CD14-positive monocyte (primary cell): ENCODE measurements around the gene LEMD3. TPM values are rescaled to one million over a fixed set of nuclear protein-coding genes. Genes with fewer than 3 reads are reported as not detected.

ENCODE experiments used
- DNase-seq, 3 donors: peaks; one replicate each; pipeline ENCODE4 v3.0.0-alpha.2; 2011 to 2022
- H2AFZ ChIP-seq: 2 replicates; pipeline ENCODE4 v1.6.0; 2012; ENCODE audit warnings: mild to moderate bottlenecking, low read depth, low read length, inconsistent platforms; ENCODE audit not compliant: insufficient read depth, poor library complexity, severe bottlenecking
- H3K27ac ChIP-seq, 2 donors: 1 replicate in 1 of 2; 2 replicates in 1 of 2; pipeline ENCODE4 v1.5.1; 2012 to 2013; ENCODE audit warnings: low read length in 2 of 2, control low read depth in 1 of 2, inconsistent platforms in 1 of 2, low read depth in 1 of 2, mild to moderate bottlenecking in 1 of 2
- H3K27me3 ChIP-seq, 2 donors: one replicate each; pipeline versions ENCODE4 v1.6.0 to v1.6.1; 2011 to 2013; ENCODE audit warnings: low read length in 2 of 2; ENCODE audit not compliant: control insufficient read depth in 2 of 2, insufficient read depth in 2 of 2
- H3K36me3 ChIP-seq, 2 donors: replicated peaks in 1 of 2; 1 replicate in 1 of 2; 2 replicates in 1 of 2; pipeline versions ENCODE4 v1.5.1 to v1.6.1; 2012 to 2013; ENCODE audit warnings: low read length in 2 of 2, control low read depth in 1 of 2, inconsistent platforms in 1 of 2, mild to moderate bottlenecking in 1 of 2; ENCODE audit not compliant: insufficient read depth in 2 of 2, control insufficient read depth in 1 of 2
- H3K4me1 ChIP-seq, 2 donors: 1 replicate in 1 of 2; 2 replicates in 1 of 2; pipeline versions ENCODE4 v1.5.1 to v1.6.1; 2012 to 2013; ENCODE audit warnings: low read length in 2 of 2, control low read depth in 1 of 2, inconsistent platforms in 1 of 2, mild to moderate bottlenecking in 1 of 2, moderate library complexity in 1 of 2; ENCODE audit not compliant: insufficient read depth in 2 of 2, control insufficient read depth in 1 of 2
- H3K4me2 ChIP-seq: replicated peaks from 2 replicates; pipeline ENCODE3; 2012; ENCODE audit warnings: low read length, moderate library complexity, mild to moderate bottlenecking; ENCODE audit not compliant: poor library complexity, severe bottlenecking; ENCODE audit errors: extremely low read depth
- H3K4me3 ChIP-seq, 3 experiments: fragments of 200-600 bp in 1 of 3; sonication (generic) in 1 of 3; replicated peaks in 1 of 3; 1 replicate in 2 of 3; 2 replicates in 1 of 3; pipeline ENCODE4 v1.5.1; 2011 to 2013; ENCODE audit warnings: low read length in 3 of 3, mild to moderate bottlenecking in 3 of 3, control low read depth in 2 of 3, low read depth in 2 of 3, inconsistent platforms in 1 of 3, moderate library complexity in 1 of 3
- H3K79me2 ChIP-seq: 2 replicates; pipeline ENCODE4 v1.6.0; 2012; ENCODE audit warnings: mild to moderate bottlenecking, control low read depth, inconsistent platforms, low read length, moderate library complexity; ENCODE audit not compliant: insufficient read depth
- H3K9ac ChIP-seq: 2 replicates; pipeline ENCODE4 v1.6.0; 2017; ENCODE audit warnings: low read length, mild to moderate bottlenecking; ENCODE audit not compliant: insufficient read depth, poor library complexity, severe bottlenecking
- H3K9me3 ChIP-seq, 2 donors: replicated peaks in 1 of 2; 1 replicate in 1 of 2; 2 replicates in 1 of 2; pipeline versions ENCODE4 v1.5.1 to v1.6.1; 2012 to 2013; ENCODE audit warnings: low read length in 2 of 2, control low read depth in 1 of 2; ENCODE audit not compliant: control insufficient read depth in 1 of 2, insufficient read depth in 1 of 2
- H4K20me1 ChIP-seq: 2 replicates; pipeline ENCODE4 v1.6.0; 2012; ENCODE audit warnings: mild to moderate bottlenecking, low read length, control low read depth, moderate library complexity; ENCODE audit not compliant: insufficient read depth
- H3K27ac Mint-ChIP-seq, 7 donors: one replicate each; pipeline ENCODE4 v1.8.0; 2020; ENCODE audit warnings: mild to moderate bottlenecking in 7 of 7, mixed read lengths in 7 of 7, moderate library complexity in 6 of 7, inconsistent platforms in 2 of 7
- H3K27me3 Mint-ChIP-seq, 3 donors: one replicate each; pipeline ENCODE4 v1.8.0; 2021 to 2022; ENCODE audit warnings: low read depth in 3 of 3, mild to moderate bottlenecking in 3 of 3, mixed read lengths in 3 of 3, moderate library complexity in 3 of 3, inconsistent platforms in 1 of 3
- H3K36me3 Mint-ChIP-seq, 2 donors: one replicate each; pipeline ENCODE4 v1.8.0; 2020; ENCODE audit warnings: mixed read lengths in 2 of 2, inconsistent platforms in 1 of 2, mild to moderate bottlenecking in 1 of 2
- H3K4me1 Mint-ChIP-seq: one replicate; pipeline ENCODE4 v1.8.0; 2020; ENCODE audit warnings: mild to moderate bottlenecking, mixed read lengths
- H3K4me3 Mint-ChIP-seq, 2 donors: one replicate each; pipeline ENCODE4 v1.8.0; 2020; ENCODE audit warnings: mild to moderate bottlenecking in 2 of 2, mixed read lengths in 2 of 2, moderate library complexity in 1 of 2
- H3K9me3 Mint-ChIP-seq, 7 donors: one replicate each; pipeline ENCODE4 v1.8.0; 2020 to 2022; ENCODE audit warnings: mixed read lengths in 7 of 7, mild to moderate bottlenecking in 6 of 7, moderate library complexity in 6 of 7, inconsistent platforms in 2 of 7
- WGBS: methylation state at CpG from one replicate; pipeline ENCODE4 v1.1.5; 2013; ENCODE audit warnings: missing lambda C conversion rate; ENCODE audit not compliant: insufficient coverage; 5-methylcytosine and 5-hydroxymethylcytosine counted together
- intact Hi-C, 2 donors: fragments of 100-400 bp; cut with micrococcal nuclease; formaldehyde crosslinking; loops; one replicate each; pipeline versions ENCODE4 v1.15.0 to v1.15.1; 2023
- polyA plus RNA-seq, 3 donors: library from polyadenylated mRNA; depleted of rRNA in 1 of 3; unstranded in 2 of 3; stranded (reverse) in 1 of 3; fragments of 300-500 nt in 2 of 3; fragments of >200 nt in 1 of 3; fragmentation: Illumina TruSeq in 2 of 3; gene quantifications; 1 replicate in 2 of 3; 2 replicates in 1 of 3; pipeline ENCODE4 v1.2.3, GENCODE V29; 2012 to 2021
- TF ChIP-seq, protein P1 (sequence below): fragments of 200-600 bp; IDR thresholded peaks from one replicate; pipeline ENCODE4 v1.8.0; 2022; ENCODE audit warnings: antibody characterized with exemption, mild to moderate bottlenecking

Gene LEMD3
- polyA plus RNA-seq, 3 donors, result 11.3 to 12.3 (median 11.7) TPM

DNA sequence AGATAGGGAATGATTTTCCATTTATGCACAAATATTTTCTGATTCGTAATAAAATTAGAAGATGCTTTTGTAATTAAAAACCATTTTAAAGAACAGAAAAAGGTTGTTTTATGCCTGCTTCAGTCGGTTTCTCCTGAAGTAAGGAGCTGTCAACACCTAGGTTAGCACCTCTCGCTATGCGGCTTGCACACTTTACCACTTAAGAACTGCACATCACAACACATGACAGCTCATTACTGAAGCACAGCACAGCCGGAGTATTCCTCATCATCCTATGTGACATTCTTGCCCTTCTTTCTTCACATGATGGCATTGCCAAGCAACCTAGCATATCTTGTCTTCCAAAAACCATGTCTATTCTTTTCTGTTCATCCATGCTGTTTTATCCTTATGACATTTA, 42.9 kb upstream of the LEMD3 start:
- peaks cover 0 to 8% (median 8%) of the 10 kb centered on the region in 7 donors for H3K9me3 Mint-ChIP-seq
- peaks cover 0 to 3% of the 10 kb centered on the region in 2 donors for H3K36me3 Mint-ChIP-seq
- peaks cover 13 to 17% (median 14%) of the 10 kb centered on the region in 3 donors for H3K27me3 Mint-ChIP-seq
- H3K4me3 ChIP-seq, result no peak overlapping the region
- no peak overlapping the region for H3K9ac ChIP-seq
- H3K9me3 ChIP-seq, result peaks cover 0 to 5% of the 10 kb centered on the region in 2 donors
- H3K36me3 ChIP-seq, result no peaks in the 10 kb centered on the region
- no peak overlapping the region for H3K4me2 ChIP-seq
- no peak overlapping the region for H2AFZ ChIP-seq
- peaks cover 2 to 8% of the 10 kb centered on the region in 2 donors for H3K4me1 ChIP-seq
- intact Hi-C loops, result no loop called here
- H3K27ac ChIP-seq, result no peak overlapping the region
- H3K27ac Mint-ChIP-seq, result no peak overlapping the region
- H3K4me3 Mint-ChIP-seq, result no peak overlapping the region
- no peak for DNase-seq
- H3K4me1 Mint-ChIP-seq, result peaks cover 8% of the 10 kb centered on the region
- WGBS, result 86% methylated on average over 4 of the region's 5 CpGs
- H4K20me1 ChIP-seq, result no peaks in the 10 kb centered on the region
- H3K79me2 ChIP-seq, result no peaks in the 10 kb centered on the region
- TF ChIP-seq, protein P1, sequence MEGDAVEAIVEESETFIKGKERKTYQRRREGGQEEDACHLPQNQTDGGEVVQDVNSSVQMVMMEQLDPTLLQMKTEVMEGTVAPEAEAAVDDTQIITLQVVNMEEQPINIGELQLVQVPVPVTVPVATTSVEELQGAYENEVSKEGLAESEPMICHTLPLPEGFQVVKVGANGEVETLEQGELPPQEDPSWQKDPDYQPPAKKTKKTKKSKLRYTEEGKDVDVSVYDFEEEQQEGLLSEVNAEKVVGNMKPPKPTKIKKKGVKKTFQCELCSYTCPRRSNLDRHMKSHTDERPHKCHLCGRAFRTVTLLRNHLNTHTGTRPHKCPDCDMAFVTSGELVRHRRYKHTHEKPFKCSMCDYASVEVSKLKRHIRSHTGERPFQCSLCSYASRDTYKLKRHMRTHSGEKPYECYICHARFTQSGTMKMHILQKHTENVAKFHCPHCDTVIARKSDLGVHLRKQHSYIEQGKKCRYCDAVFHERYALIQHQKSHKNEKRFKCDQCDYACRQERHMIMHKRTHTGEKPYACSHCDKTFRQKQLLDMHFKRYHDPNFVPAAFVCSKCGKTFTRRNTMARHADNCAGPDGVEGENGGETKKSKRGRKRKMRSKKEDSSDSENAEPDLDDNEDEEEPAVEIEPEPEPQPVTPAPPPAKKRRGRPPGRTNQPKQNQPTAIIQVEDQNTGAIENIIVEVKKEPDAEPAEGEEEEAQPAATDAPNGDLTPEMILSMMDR, result no peak
- H3K27me3 ChIP-seq, result peaks cover 7 to 17% of the 10 kb centered on the region in 2 donors

DNA sequence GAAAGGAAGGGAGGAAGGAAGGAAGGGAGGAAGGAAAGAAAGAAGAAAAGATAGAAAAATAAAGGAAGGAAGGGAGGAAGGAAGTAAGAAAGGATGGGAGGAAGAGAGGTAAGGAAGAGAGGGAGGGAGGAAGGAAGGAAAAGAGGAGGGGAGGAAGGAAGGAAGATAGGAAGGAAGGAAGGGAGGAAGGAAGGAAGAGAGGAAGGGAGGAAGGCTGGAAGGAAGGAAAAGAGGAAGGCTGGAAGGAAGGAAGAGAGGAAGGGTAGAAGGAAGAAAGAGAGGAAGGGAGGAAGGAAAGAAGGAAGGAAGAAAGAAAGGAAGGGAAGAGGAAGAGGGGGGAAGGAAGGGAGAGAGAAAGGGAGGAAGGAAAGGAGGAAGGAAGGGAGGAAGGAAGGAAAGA, 35.5 kb upstream of the LEMD3 start:
- H3K9me3 ChIP-seq, result peaks cover 0 to 6% of the 10 kb centered on the region in 2 donors
- Mint-ChIP-seq H3K9me3 (peaks cover 6 to 17% (median 12%) of the 10 kb centered on the region in 7 donors), H3K4me3 (no peak overlapping the region), H3K27me3 (peaks cover 0 to 8% (median 3%) of the 10 kb centered on the region in 3 donors), H3K36me3 (no peaks in the 10 kb centered on the region), H3K27ac (no peak overlapping the region), H3K4me1 (no peaks in the 10 kb centered on the region)
- H3K36me3 ChIP-seq, result no peaks in the 10 kb centered on the region
- intact Hi-C loops, result no loop called here
- no peak overlapping the region for H3K4me2 ChIP-seq
- no peaks in the 10 kb centered on the region for H3K79me2 ChIP-seq
- no peak for DNase-seq
- H3K4me1 ChIP-seq, result peaks cover 0 to under 1% of the 10 kb centered on the region in 2 donors
- no peaks in the 10 kb centered on the region for H3K27me3 ChIP-seq
- H3K27ac ChIP-seq, result no peak overlapping the region
- no peaks in the 10 kb centered on the region for H4K20me1 ChIP-seq
- H2AFZ ChIP-seq, result no peak overlapping the region
- no peak overlapping the region for H3K9ac ChIP-seq
- TF ChIP-seq, protein P1, result no peak
- no peak overlapping the region for H3K4me3 ChIP-seq
